8988T (cell line): ENCODE results near the gene FGD3.

Experiments used
- DNase-seq: peaks from one replicate; pipeline ENCODE4 v3.0.0; 2011

The FGD3 gene

DNA sequence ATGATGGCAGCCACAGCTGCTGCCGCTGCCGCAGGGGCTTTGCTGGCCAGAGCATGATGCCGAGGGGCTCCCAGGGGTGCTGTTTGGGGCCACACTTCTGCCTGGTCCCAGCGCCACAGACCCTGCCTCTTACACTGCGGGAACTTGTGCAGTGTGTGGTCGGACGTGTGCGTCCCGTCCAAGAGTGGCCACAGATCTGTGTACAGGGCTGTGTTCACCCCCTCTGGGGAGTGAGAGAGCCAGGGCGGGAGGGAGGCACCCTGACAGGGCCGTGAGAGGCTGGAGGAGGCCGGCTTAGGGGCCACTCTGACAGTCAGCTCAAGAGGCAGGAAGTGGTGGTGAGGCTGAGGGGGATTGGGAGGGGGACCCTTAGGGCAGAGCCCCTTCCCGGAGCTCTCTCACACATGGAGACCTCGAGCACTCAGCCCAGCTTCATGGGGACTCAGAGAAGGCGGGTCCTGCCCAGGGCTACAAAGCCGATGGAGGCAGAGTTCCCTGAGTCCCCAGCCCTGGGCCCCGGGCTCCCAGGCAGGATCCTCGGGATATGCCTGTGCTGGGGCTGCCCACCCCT is 135.6 kb downstream of the FGD3 start:
- DNase-seq = no peak

DNA sequence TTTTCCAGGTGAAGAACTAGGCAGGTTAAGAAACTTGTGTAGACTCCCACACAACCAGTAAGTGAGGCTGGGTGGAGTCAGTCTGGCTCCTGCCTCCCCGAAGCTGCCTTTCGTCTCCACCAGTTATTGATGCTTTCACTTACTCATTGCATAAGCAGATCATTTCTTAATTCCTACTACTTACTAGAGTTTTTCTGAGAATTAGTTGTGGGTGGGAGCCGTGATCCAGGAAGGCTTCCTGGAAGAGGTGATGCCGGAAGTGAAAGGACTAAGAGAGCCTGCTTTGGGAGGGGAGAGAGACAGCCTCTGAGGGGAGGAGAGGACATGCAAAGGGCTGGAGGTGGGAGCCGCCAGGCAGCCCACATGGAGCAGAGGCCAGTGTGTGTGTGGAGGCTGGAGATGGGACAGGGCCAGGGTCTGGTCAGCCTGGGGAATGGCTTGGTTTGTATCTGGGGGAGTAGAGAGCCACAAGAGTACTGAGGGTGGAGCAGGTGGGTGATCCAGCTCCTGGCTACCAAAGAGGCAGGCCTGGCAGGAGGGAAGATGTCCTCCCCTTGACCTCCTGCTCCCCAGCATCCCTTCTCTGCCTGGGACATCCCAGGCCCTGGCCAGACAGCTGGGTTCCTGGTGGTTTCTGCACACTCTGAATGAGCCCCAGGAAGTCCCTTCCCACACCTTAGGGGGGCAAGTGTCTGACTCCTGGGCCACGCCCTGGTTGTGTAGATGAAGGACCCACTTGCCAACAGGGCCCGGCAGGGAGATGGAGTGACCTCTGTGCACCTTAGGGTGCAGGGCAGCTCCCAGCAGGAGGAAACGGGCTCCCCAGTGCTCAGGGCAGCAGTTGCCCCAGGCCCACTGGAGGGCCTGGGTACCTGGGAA is 136.5 kb downstream of the FGD3 start:
- DNase-seq = no peak

DNA sequence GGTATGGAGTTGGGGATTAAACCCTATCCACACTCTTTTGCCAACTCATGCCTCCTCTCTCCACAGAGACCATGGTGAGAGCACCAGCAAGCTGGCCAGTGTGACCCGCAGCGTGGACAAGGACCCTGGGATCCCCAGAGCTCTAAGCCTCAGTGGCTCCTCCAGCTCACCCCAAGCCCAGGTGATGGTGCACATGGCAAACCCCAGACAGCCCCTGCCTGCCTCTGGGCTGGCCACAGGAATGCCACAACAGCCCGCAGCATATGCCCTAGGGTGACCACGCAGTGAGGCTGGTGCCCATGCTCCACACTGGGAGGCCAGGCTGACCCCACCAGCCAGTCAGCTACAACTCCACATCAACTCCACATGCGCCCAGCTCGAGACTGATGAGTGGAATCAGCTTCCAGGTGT is 137.2 kb downstream of the FGD3 start:
- no peak for DNase-seq

DNA sequence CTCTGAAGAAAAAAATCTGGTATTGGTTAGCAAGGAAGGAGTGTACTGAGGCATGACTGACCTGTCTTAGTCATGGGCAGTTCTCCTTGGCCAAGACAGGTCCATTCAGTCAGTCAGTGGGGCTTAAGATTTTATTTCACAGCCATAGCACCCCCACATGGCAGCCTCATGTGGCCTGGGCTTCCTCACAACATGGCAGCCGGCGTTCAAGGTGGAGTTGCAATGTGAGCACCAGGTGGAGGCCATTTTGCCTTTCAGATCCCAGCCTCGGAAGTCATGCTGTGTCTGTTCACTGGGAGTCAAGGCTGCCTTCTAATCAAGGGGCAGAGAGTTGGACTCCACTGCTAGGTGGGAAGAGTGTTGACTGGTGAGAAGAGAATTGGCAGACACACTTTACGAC is 138.4 kb downstream of the FGD3 start:
- no peak for DNase-seq
